Activated CD4-positive, alpha-beta T cell treated with anti-CD3 and anti-CD28 coated beads for 4 hours (primary cell): ENCODE measurements around the gene PLSCR4.

Source experiments
- DNase-seq, 2 donors: peaks; one replicate each; pipeline ENCODE4 v3.0.0-alpha.2; 2020

The PLSCR4 gene

DNA sequence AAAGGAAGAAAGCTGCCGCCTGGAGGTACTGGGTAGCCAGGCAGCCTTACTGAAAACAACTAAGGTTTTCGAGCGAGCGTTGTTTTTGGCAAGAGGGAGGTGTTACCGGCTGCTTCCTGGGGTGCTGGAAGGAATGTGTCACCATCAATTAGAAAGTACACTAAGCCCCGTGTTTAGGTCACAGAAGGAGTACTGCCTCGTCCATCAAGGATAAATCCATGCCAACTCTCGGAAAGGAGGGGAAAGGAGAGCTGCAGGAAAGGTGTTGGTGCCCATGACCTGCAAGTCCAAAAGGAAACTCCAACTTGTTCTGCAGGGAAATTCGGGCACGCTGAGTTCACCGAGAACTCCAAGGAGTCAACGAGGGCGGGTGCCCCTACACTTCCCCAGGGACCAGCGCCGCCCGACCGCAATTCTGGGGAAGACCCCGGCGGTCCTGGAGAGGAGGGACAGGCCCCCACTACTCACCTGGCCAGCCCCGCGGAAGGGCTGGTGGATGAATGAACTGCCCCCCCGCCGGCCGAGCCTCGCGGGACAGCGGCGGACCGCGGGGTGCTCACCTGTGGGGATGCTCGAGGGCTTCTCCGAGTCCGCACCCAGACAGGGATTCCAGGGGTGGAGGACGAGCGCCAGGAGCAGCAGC lies 90.5 kb downstream of the PLSCR4 start:
- DNase-seq, result no peak

DNA sequence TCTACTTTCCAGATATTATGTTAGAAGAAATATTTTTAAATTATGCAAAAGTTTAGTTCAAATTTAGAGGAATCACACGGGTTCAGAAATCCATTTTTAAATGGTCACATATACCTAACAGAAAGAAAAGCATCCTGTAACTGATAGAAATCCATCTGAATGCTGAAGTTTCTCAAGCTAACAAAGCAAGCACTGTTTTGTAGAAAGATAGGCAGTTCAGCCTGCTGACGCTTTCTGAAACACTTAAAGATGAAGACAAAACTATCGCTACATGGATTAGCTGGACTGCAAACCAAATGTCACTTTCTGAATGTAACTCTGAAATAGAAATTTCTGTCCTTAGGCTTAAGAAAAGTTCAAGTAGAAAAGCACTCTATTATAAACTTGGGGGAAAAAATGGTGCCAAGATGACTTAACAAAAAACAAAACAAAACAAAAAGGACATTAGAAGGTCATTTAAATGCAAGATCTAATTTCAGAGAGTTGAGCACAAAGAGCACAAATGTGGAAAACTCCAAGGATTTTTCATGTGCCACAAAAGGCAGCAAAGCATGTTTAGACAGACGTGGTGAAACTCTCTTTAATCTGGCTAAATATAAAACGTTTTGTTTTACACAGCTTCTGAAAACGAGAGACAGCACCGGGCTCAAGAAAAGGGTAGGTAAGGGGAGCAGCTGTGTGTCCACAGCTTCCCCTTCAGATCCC lies 91.1 kb downstream of the PLSCR4 start:
- DNase-seq, result no peak

DNA sequence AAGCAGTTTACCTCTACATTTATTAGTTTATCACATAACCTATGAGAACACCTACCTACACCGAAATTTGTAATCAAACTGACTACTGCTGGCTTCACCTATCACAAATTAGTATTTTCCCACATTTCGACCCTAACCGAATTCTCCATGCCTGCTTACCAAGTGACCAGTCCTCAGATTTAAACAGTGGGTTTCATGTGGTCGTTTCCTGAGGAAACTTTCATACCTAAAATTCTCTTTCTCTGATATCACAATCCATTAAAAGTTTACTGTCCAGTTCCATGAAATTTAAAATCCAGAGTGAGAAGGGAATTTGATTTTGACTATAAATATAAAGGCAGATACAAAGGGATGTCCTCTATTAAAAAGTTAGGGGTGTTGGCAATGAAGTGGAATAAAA lies 91.9 kb downstream of the PLSCR4 start:
- DNase-seq, result no peak

DNA sequence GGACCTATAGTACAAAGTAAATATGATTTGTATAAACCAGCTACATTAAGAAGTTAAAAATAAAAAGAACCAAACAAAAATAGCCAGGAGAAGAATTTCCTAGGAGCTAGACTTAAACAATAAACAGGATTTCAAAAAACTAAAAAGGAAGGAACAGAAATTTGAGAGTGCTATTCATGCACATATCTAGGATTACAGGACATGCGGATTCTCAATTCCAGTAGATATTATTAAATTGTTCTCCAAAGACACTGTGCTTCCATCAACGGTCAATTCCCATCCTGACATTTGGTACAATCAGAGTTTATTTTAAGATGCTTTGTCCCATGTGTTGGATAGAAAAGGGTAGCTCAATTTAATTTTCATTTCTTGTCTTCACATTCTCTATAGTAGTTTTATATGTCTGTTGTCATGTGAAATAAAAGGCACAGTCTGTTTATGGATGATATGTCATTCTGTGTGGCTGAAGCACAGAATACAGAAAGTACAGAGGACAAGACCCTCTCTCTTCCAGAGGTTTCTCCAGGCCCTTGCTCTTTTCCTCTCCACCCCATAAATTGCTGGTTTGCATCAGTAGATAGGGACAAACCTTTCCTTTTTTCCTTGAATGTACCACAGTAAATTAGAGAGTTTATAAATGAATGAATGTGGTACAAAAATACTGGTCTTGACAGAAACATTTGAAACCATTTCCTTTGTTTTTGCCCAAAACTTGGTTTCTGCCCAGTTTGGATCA lies 93.4 kb downstream of the PLSCR4 start:
- DNase-seq, result no peak

DNA sequence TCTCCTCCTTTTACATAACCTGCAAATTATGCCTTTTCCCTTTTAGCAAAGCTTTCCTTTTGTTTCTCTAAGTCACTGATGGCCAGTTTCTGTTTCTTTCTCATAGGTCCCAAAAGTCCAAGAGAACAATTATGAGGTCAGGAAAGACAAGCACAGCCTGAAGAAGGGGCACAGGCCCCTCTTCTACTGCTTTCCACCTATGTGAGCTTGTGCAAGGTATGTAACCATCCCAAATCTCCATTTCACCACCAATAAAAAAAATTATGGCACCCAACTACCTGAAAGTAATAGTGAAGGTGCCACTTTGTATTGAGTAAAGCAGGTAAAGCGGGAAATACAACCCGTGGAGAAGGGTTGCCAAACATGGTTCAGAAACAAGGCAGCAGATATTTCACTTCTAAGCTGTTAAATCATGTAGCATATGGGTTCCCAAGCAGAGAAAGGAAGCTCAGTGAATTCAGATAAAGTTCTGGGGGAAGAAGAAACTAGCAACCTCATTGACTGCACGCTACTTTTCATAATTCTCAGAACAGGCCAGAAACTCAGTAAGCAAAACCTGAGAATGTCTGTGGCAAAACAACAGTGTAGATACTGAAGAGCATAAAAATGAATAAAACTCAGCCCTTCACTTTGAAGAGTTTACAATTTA lies 94.1 kb downstream of the PLSCR4 start:
- DNase-seq, result no peak

DNA sequence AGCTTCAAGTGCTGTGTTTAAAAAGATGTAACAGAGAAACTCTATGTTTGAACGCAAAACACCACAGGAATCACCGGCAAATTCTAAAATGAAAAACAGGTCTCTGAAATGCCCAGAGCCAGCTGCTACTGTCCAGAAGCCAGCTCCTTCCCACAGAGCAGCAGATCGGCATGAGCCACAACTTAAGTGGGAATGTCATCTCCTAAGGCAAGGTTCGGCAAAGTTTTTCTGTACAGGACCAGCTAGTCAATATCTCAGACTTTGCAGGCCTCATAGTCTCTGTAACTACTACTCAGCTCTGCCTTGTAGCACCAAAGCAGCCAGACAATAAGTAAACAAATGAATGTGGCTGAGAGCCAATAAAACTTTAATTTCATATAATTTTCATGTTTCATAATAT lies 94.8 kb downstream of the PLSCR4 start:
- no peak for DNase-seq

DNA sequence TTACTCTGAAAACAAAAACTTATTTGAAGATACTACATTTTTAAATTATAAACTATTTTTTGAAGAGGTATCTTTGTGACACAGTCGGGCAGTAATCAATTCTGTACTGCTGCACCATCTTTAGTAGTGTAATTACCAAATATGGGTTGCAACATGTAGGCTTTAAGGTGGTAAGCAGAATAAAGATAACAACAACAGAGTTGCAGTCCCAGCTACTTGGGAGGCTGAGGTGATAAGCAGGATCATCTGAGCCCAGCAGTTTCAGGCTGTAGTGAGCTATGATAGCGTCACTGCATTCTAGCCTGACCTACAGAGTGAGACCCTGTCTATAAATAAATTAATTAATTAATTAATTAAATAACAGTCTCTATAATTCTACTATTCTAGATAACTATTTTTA lies 95.9 kb downstream of the PLSCR4 start:
- no peak for DNase-seq

DNA sequence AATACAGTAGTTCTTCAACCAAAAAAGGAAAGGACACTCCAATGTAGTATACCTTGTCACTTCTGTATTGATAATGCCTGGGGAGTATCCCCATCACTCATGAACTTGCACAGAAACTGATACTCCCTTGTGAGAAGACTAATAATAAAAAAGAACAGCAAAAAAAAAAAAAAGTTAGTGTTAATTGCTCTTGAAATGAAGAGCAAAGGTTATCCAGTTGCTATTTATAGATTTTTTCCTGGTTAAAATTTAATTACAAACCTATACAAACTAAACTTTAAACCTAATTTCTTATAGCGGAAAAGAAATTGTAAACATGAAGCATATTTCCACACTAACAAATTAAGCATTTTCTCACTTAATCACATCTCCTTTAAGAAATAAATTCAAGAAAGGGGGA lies 96.6 kb downstream of the PLSCR4 start:
- no peak for DNase-seq

DNA sequence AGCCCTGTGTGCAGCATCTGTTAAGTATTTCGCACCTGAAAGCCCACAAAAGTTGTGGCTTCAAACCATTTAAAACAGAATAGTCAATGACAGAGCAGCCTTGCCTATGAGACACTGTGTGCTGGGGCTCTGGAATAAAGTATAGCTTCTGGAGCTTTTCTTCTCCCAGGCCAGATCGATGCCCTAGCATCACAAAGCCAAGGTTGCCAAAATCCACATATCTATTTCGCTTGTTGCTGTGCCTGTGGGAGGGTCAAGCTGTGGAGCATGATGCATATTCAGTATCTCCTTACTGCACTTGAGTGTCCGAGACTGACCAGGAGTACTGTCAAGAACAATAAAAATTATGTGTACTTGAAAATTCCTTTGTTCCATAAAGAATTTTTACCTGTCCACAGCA lies 97.5 kb downstream of the PLSCR4 start:
- no peak for DNase-seq

DNA sequence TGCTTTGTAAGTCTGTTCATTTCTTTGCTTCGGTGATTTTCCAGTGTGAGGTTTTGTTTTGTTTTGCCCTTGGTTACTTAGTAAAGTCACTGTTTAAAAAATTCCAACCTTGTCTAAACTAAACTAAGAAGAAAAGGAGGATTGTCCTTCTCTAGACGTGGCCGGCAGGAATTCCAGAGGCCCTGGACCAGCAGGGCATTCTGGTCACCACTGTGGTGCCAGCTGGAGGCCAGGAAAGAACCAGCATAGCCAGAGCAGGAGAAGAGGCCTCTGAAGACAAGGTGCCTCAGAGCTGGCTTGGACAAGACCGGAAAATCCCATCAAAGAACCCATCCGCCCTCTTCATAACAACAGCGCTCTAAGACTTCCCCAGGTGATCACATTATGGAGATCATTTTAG lies 98.1 kb downstream of the PLSCR4 start:
- no peak for DNase-seq

DNA sequence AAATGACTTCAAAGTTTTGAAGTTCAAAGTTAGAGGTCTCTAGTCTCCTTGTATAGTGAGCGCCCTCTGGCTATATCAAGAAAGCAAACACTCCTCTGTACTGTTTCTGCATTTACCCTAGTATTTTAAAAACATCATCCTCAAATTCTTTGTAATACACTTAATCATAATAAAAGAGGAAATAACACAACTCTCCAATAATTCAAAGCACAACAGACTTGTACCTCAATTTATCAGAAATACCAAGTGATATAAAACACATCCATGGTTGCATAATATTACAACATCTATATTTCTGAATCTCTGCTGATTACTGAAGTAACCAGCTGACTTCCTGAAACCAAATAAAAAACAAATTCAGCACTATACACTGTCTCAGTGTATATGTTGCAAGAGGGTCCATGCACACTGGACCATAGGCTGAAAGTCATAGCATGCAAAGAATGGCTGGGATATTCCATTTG lies 102.4 kb downstream of the PLSCR4 start:
- DNase-seq, result no peak

DNA sequence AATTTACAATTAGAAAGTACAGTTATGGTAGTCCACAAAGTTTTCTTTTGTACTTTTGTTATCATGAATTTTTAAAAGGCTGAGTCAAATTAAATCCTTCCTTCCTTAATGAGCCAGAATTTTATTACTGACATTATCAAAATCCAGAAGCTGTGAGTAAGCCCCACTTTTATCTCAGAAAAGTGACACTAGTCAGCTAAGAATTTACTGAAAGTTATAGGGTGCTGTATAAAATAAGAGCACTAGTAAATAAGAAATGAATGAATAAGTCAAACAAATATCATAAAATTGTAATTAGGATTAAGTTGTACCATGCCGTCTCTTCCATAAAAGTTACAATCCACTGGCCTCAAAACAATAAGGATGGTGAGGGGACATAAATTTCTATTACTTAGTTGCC lies 105.3 kb downstream of the PLSCR4 start:
- no peak for DNase-seq

DNA sequence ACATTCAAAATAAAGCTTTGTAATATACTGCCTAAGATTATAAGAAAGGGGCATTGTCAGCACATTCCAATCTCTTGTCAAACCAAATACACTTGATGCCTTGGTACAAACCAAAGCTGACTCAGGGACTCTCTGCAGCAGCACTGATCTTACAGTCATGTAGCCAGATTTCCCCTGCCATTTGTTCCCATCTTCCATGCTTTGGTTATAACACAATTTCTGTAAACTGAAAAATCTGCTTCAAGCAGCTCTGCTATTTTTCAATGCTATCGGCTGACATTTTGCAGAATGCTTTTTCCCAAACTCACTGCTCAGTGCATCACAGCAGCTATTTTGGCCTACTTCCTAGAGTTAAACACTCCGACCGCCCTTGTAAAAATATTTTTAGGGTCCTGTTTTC lies 108.1 kb downstream of the PLSCR4 start:
- DNase-seq, result no peak
